HS-5 (cell line): ENCODE results near the gene TRAFD1.
"Not testable (repeated sequence)": the region's sequence is repeated elsewhere in the genome, so short reads cannot be mapped to it uniquely, and the experiment has no call there.

Experiments used
- DNase-seq: peaks from one replicate; pipeline ENCODE4 v3.0.0-alpha.2; 2012; ENCODE audit warnings: low read depth

TRAFD1 gene

DNA sequence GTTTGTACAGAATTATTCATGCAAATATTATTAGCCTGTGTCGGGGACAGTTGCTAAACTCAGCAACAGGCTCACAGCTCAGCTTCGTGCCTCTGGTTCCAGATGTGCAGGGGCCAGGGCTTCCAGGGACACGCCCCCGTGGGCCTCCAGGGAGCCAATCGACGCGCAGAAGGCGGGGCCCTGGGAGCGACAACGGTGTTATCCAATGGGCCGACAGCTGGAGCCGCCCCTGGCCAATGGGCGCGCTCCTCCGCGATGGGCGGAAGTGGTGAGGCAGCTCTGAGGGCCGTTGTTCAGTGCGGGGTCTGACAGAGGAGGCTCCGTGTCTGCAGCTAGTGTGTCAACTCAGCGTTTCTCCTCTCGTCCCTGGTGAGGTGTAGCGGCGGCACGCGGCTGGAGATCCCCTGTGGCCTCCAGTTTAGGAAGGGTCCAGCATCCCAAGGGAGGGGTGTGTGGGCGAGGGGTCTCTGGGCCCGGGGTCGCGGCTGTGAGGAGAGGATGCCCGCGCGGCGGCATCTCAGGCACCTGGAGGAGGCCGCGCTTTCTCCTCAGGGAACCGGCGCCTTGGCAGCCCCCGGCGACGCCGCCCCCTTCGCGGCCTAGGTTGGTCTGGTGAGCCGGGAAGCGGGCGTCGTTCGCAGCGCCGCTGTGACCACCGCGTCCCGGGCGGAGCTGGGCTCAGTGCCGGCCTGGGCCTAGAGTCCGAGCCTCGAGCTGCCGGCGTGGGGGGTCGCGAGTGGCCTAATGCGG lies at the start of gene TRAFD1:
Gene TRAFD1 (plus strand): TSS at position 311 of the 750 bp plus-strand sequence. CDS start 4,963 bp downstream, outside the sequence.
- peak; percentile 89 for DNase-seq

DNA sequence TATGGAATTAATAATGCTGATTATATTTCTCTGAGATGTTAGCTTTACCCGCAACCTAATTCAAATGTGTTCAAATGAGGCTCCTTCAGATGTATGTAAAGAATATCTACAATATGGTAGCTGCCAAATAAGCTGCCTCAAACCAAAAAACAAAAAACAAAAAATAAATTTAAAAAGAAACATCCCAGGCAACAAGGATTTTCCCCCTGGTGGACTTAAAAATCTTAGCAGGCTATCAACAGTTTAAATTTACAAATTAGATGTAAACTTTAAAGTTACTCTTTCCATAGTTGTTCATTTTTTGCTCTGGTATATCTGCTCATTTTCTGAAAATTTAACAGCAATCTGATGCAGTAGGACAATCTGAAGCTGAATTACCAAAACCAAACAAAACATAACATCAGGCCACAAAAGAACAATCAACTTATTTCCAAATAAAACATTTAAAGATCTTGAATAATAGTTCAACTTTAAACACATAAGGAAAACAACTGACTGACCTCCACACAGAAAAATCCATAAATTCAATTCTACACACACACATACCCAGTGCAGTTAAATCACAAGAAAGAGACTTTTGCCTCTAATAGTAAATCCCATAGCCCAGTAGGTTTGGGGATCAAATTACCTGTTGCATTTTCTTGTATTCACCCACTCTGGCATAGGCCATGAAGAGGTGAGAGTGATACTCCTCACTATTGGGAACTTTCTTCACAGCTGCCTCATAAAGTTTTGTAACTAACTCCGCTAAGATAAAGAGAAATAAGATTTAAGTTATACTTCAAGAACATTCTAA lies 38.1 kb upstream of the TRAFD1 start:
- DNase-seq: no peak

DNA sequence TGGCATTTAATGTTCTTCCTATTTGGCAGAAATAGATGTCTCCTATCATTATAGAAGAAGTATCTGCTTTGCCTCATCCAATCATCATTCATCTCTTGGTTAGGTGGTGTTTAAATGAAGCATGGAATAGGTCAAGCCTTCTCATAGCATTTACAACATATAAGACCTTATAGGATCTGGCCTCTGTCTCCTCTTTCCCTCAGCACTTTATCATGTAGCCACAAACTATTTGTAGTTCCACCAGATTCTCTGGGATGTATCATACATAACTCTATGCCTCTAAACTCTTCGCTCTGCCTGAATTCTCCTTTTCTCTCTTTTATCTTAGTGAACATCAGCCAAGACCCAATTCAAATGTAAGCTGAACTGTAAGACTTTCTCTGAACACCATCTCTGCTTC lies 37.5 kb upstream of the TRAFD1 start:
- DNase-seq: no peak

- DNase-seq: no peak
Observed at GRCh38 chr12:112091563-112091962, 33.8 kb upstream of the TRAFD1 start.

- DNase-seq: no peak
Observed at GRCh38 chr12:112096070-112096469, 29.3 kb upstream of the TRAFD1 start.

DNA sequence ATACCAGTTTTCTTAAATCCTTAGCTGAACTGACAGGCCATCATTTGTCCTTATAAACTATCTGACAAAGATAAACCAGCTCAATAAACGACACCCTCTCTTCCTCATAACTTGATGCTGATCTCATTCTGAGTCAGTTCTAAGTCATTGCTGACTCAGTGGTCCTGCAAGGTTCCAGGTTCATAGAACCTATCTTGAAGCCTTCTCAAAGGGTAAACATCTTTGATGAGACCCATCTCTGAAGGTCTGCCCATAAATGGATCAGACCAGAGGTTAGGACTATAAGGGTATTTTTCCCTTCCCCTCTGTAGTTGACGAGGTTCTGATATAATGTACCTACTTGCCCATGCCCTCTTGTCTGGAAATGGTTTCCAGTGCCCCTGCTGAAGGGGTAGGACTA lies 28.7 kb upstream of the TRAFD1 start:
- peak; percentile 87 for DNase-seq

DNA sequence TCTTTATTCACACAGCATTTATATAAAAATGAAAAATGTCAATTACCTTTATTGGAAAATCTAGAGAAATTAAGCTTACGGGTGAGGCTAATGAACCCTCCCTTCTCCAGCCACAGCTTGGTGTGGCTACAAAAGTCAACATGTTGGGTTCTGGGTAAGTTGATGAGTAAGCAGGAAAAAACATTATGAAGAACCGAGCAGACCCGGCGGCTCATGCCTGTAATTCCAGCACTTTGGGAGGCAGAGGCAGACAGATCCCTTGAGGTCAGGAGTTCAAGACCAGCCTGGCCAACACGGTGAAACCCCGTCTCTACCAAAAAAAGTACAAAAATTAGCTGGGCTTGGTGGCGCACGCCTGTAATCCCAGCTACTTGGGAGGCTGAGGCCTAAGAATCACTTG lies 27.7 kb upstream of the TRAFD1 start:
- DNase-seq: no peak

- not testable (repeated sequence) for DNase-seq
Observed at GRCh38 chr12:112100500-112100899, 24.9 kb upstream of the TRAFD1 start.

DNA sequence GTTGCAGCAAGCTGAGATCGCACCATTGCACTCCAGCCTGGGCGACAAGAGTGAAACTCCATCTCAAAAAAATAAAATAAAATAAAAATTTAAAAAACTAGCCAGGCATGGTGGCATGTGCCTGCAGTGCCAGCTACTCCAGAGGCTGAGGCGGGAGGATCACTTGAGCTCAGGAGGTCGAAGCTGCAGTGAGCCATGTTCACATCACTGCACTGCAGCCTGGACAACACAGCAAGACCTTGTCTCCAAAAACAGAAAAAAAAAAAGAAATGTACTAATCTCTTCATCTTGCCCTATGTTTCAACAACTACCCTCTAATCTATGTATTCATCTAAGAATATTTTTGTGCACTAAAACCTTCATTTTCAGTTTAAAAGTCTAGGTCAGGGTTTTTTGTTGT lies 23.2 kb upstream of the TRAFD1 start:
- DNase-seq: no peak

DNA sequence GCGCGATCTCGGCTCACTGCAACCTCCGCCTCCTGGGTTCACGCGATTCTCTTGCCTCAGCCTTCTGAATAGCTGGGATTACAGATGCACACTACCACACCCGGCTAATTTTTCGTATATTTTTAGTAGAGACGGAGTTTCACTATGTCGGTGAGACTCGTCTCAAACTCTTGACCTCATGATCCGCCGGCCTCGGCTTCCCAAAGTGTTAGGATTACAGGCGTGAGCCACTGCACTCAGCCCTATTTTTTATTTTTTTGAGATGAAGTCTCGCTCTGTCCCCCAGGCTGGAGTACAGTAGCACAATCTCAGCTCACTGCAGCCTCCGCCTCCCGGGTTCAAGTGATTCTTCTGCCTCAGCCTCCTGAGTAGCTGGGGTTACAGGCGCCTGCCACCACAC lies 22.6 kb upstream of the TRAFD1 start:
- not testable (repeated sequence) for DNase-seq

DNA sequence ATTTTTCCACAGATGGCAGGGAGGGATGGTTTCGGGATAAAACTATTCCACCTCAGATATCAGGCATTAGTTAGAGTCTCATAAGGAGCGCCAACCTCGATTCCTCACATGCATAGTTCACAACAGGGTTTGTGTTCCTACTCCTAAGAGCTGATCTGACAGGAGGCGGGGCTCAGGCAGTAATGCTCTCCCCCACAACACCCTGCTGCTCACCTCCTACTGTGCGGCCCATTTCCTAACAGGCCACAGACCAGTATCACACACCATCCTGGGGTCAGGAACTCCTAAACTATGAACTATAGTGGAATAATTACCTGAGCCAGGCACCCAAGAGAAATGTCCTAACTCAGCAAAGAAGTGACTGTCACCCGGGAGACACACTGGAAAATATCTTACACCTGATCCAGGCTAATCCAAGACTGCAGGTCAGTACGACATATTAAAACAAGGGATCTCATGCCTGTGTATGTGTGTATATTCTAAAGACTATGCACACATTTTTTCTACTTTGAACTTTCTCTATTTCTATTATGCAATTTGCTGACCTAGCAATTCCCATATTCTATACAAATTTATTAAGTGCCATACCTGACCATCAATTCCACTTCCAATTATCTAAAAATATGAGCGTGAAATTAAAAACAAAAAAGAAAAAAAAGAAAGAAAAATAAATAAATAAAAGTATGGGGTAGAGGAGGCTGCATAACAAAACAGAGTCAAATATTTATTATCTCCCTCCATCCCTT lies 21.4 kb upstream of the TRAFD1 start:
- DNase-seq: no peak

- DNase-seq: no peak
Observed at GRCh38 chr12:112105891-112106290, 19.5 kb upstream of the TRAFD1 start.

GRCh38 chr12:112107306-112108201 lies 17.8 kb upstream of the TRAFD1 start:
- no peak for DNase-seq

DNA sequence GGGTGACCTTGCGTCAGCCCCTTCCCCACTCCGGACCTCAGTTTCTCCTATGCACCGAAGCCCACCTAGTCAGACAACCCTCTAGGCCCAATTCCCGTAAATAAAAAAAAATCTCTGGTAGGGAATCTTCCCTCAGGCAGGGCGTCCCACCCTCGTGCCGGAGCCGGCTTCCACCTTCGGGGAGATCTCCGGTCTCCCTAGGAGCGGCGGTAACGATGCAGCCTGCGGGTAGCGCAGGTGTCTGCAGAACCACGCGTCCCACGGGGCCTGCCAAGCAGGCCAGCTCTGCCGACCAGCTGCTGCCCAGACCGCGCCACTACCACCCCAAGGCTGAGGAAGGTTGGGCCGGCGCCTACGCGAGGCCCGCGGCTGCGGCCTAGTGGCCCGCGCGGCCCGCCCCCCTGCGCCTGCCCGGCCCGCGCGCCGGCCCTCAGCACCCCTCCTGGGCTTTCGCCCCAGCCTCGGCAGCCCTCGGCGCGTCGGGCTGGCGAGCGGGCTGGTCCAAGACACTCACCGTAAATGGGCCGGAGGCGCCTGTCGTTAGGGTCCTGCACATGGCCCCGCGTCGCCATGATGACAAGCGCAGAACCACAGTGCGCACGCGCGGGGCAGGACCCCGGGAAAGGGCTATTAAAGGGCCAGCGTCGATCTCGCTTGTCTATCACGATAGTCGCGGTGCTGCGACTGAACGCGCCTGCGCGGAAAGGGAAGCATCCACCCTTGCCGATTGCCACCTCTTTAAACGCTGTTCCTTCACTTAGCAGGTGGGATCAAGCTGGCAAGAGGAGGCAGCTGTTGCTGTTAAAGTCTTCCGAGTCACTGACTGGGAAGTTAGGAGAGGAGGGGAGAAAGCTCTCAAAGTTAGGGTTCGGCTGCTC lies 16.9 kb upstream of the TRAFD1 start, which contains the start of gene NAA25:
Gene NAA25 (minus strand): TSS at position 582 of the 878 bp plus-strand sequence. CDS start 10 bp downstream, at position 572.
- peak; percentile 68 for DNase-seq

DNA sequence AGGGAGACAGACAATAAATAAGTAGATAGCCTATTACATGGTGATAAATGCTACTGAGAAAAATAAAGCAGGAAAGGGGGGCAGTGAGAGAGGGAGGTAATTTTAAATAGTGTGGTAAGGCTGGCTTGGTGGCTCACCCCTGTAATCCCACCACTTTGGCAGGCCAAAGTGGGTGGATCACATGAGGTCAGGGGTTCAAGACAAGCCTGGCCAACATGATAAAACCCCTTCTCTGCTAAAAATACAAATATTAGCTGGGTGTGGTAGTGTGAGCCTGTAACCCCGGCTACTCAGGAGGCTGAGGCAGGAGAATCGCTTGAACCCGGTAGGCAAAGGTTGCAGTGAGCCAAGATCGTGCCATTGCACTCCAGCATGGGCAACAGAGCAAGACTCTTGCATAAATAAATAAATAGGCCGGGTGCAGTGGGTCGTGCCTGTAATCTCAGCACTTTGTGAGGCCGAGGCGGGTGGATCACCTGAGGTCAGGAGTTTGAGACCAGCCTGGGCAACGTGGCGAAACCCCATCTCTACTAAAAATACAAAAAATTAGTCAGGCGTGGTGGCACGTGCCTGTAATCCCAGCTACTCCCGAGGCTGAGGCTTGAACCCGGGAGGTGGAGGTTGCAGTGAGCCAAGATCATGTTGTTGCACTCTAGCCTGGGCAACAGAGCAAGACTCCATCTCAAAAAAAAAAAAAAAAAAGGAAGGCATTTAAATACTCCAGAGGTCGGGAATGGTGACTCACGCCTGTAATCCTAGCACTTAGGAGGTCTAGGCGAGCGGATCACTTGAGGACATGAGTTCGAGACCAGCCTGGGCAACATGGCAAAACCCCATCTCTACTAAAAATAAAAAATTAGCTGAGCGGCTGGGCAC lies 14.3 kb upstream of the TRAFD1 start:
- DNase-seq: not testable (repeated sequence)

DNA sequence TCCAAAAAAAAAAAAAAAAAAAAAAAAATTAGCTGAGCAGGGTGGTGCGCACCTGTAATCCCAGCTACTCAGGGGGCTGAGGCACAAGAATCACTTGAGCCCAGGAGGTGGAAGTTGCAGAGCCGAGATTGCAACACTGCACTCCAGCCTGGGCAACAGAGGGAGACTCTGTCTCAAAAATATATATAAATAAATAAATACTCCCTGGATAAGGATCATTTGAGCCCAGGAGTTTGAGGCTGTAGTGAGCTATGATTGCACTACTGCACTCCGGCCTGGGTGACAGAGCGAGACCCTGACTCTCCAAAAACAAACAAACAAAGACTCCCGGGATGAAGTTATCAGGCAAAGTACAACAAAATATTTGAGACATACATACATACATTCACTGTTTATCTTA lies 13.4 kb upstream of the TRAFD1 start:
- no peak for DNase-seq

DNA sequence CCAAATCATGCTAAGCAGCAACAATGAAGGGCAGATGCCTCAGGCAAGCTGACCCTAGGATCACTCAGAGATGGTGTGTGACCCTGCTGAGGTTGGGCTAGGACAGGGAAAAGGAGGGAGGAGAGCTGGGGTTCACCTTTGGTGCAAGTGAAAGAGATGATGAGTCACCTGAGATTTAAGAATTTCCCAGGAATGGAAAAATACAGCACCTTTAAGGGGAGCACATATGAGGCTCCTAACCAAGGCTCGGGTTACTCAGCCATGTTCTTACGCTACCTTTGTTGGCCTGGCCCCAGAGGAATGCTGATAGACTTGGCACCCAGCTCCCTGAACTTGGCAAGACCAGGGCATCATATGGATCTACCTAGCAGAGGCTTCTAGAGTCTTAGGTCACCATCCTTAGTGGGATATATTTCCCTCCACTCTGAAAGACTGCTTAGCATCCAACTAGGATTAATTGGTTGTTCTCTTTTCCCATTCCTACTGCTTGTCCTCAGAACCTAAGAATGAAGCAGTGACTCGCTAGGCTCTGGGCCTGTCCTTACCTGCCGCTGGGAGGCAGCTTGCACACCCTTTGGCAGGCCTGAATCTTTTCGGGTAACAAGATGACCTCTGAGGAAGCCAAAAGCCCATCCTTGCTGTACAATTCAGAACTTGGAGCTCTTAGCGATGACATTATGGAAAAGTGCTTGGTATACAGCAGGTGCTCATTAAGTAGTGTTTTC lies 12.8 kb upstream of the TRAFD1 start:
- DNase-seq: no peak

- DNase-seq: no peak
Observed at GRCh38 chr12:112115259-112116045, 9.9 kb upstream of the TRAFD1 start.
